ENCODE results near the gene SNIP1.
"Not testable (repeated sequence)": the region's sequence is repeated elsewhere in the genome, so short reads cannot be mapped to it uniquely, and the experiment has no call there.

Gene SNIP1

GRCh38 chr1:37553598-37553926 is 531 bp downstream of the SNIP1 start:
- no peak for TF ChIP-seq CTCF (IDR thresholded peaks at IDR 0.05; ENCODE audit: insufficient read depth, low read length, poor library complexity, severe bottlenecking)
- peaks cover 2% of the 10 kb centered on the region; the same call in 1 of the 2 replicates for H3K36me3 ChIP-seq (ENCODE audit: control insufficient read depth, insufficient read depth, low read length)
- no peak for DNase-seq (ENCODE audit: extremely low read depth, insufficient read length)
- no peaks in the 10 kb centered on the region for H3K27me3 ChIP-seq (replicated peaks; ENCODE audit: control insufficient read depth, insufficient read depth, low read length)
- H3K4me3 ChIP-seq (replicated peaks; ENCODE audit: low read depth, low read length) = peak overlapping the region; percentile 89

- H3K36me3 ChIP-seq (ENCODE audit: control insufficient read depth, insufficient read depth, low read length) = peaks cover 8% of the 10 kb centered on the region
- no peak overlapping the region for H3K4me3 ChIP-seq (replicated peaks; ENCODE audit: low read depth, low read length)
- TF ChIP-seq CTCF (IDR thresholded peaks at IDR 0.05; ENCODE audit: insufficient read depth, low read length, poor library complexity, severe bottlenecking) = no peak
- no peak for DNase-seq (ENCODE audit: extremely low read depth, insufficient read length)
- H3K27me3 ChIP-seq (replicated peaks; ENCODE audit: control insufficient read depth, insufficient read depth, low read length) = no peaks in the 10 kb centered on the region
Observed at GRCh38 chr1:37549341-37549740, 4.8 kb downstream of the SNIP1 start.

GRCh38 chr1:37545019-37545418 is 9.1 kb downstream of the SNIP1 start:
- H3K36me3 ChIP-seq (ENCODE audit: control insufficient read depth, insufficient read depth, low read length) = peaks cover 13% of the 10 kb centered on the region
- TF ChIP-seq CTCF (IDR thresholded peaks at IDR 0.05; ENCODE audit: insufficient read depth, low read length, poor library complexity, severe bottlenecking) = no peak
- DNase-seq (ENCODE audit: extremely low read depth, insufficient read length) = no peak

GRCh38 chr1:37544530-37544929 is 9.6 kb downstream of the SNIP1 start:
- no peak for DNase-seq (ENCODE audit: extremely low read depth, insufficient read length)
- TF ChIP-seq CTCF (IDR thresholded peaks at IDR 0.05; ENCODE audit: insufficient read depth, low read length, poor library complexity, severe bottlenecking) = no peak
- no peak overlapping the region for H3K4me3 ChIP-seq (replicated peaks; ENCODE audit: low read depth, low read length)
- H3K36me3 ChIP-seq (ENCODE audit: control insufficient read depth, insufficient read depth, low read length) = peaks cover 14% of the 10 kb centered on the region
- H3K27me3 ChIP-seq (replicated peaks; ENCODE audit: control insufficient read depth, insufficient read depth, low read length) = no peaks in the 10 kb centered on the region

More at GRCh38 chr1:37545019-37545418, 9.1 kb downstream of the SNIP1 start:
- Histone ChIP-seq H3K27me3 (replicated peaks; ENCODE audit: control insufficient read depth, insufficient read depth, low read length) (no peaks in the 10 kb centered on the region), H3K4me3 (replicated peaks; ENCODE audit: low read depth, low read length) (no peak overlapping the region)

DNA sequence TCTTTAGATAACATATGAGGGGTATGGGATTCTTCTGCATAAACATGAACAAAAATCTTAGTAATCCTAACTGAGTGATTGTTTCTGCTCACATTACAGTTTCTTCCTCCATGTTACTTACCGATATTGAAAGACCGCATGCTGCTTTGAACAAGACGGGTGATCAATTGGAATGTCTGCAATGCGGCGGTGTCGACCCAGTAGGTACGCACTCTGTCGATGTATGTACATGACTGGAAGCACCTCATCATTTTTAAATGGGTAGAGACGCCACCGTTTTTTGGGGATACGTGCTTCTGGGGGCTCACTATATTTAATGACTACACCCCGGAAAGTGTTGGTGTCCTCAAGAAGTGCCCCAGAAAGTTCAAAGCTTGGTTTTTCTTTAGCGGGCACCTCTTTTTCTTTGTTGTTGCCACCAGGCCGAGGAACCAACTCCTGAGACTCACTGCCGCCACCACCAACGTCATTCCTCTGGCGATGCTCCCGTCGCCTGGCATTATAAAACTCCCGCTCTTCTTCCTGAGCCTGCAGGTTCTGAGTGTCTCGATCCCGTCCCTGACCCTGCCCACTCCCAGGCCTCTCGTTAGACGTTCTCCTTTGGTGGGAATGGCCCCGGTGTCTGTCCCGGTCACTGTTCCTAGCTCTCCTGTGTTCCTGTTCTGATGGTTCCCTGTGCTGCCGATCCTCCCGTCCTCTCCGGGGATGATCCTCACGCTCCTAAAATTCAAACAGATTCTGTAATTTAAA is 13.9 kb downstream of the SNIP1 start:
- no peak for TF ChIP-seq CTCF (IDR thresholded peaks at IDR 0.05; ENCODE audit: insufficient read depth, low read length, poor library complexity, severe bottlenecking)
- DNase-seq (ENCODE audit: extremely low read depth, insufficient read length) = no peak
- H3K4me3 ChIP-seq (replicated peaks; ENCODE audit: low read depth, low read length) = no peak overlapping the region
- peaks cover 16% of the 10 kb centered on the region for H3K36me3 ChIP-seq (ENCODE audit: control insufficient read depth, insufficient read depth, low read length)
- no peaks in the 10 kb centered on the region for H3K27me3 ChIP-seq (replicated peaks; ENCODE audit: control insufficient read depth, insufficient read depth, low read length)

DNA sequence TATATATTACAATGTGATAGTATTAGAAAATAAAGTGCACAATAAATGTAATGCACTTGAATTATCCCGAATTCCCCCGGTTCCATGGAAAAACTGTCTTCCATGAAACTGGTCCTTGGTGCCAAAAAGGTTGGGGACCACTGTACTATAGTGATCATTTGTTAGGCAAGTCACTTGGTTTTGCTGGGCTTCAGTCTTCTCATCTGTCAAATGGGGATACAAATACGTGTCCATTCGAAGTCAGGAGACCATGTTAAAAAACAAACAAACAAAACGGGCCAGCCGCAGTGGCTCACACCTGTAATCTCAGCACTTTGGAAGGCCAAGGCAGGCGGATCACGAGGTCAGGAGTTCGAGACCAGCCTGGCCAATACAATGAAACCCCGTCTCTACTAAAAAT is 14.9 kb downstream of the SNIP1 start:
- not testable (repeated sequence) for DNase-seq (ENCODE audit: extremely low read depth, insufficient read length); H3K27me3 ChIP-seq (replicated peaks; ENCODE audit: control insufficient read depth, insufficient read depth, low read length)
- H3K36me3 ChIP-seq (ENCODE audit: control insufficient read depth, insufficient read depth, low read length) = peaks cover 13% of the 10 kb centered on the region

More for the DNA sequence above, 14.9 kb downstream of the SNIP1 start:
- H3K4me3 ChIP-seq (replicated peaks; ENCODE audit: low read depth, low read length) = not testable (repeated sequence)
